H1 (cell line): ENCODE measurements around the gene RAPGEF1. TPM values are rescaled to one million over a fixed set of nuclear protein-coding genes. Genes with fewer than 3 reads are reported as not detected.

Experiments
- ATF3 ChIP-seq: IDR thresholded peaks from 2 replicates; pipeline ENCODE4 v1.6.1; 2011; ENCODE audit warnings: low read depth, mild to moderate bottlenecking, low read length; ENCODE audit not compliant: insufficient read depth
- FOSL1 ChIP-seq: IDR thresholded peaks from 2 replicates; pipeline ENCODE4 v1.6.1; 2011; ENCODE audit warnings: mild to moderate bottlenecking, low read depth, low read length, moderate library complexity; ENCODE audit not compliant: insufficient read depth
- KDM5A ChIP-seq: fragments of 200-600 bp; IDR thresholded peaks from 2 replicates; pipeline ENCODE4 v1.7.1; 2012; ENCODE audit warnings: mild to moderate bottlenecking, low read length, inconsistent platforms, mixed read lengths
- POLR2A ChIP-seq, 2 experiments: IDR thresholded peaks; 1 replicate in 1 of 2; 2 replicates in 1 of 2; pipeline ENCODE4 v1.6.1; 2011; ENCODE audit warnings: low read depth in 2 of 2, low read length in 2 of 2, mild to moderate bottlenecking in 2 of 2; ENCODE audit errors: control extremely low read depth in 1 of 2
- RAD21 ChIP-seq, 2 experiments: IDR thresholded peaks in 1 of 2; conservative IDR thresholded peaks in 1 of 2; 2 replicates each; pipeline ENCODE4 v1.6.1; 2011; ENCODE audit warnings: low read depth in 2 of 2, low read length in 2 of 2, improper control_type of control experiment in 1 of 2, inconsistent platforms in 1 of 2, mild to moderate bottlenecking in 1 of 2, moderate library complexity in 1 of 2
- SIX5 ChIP-seq: IDR thresholded peaks from 2 replicates; pipeline ENCODE4 v1.6.1; 2011; ENCODE audit warnings: mild to moderate bottlenecking, low read depth, low read length
- SP2 ChIP-seq: IDR thresholded peaks from 2 replicates; pipeline ENCODE4 v1.6.1; 2012; ENCODE audit warnings: mild to moderate bottlenecking, low read length, inconsistent platforms
- USF2 ChIP-seq: IDR thresholded peaks from 2 replicates; pipeline ENCODE4 v1.6.1; 2011; ENCODE audit warnings: low read length, improper control_type of control experiment
- polyA plus RNA-seq, 7 experiments: library from polyadenylated mRNA; depleted of rRNA in 3 of 7; stranded (reverse) in 5 of 7; unstranded in 2 of 7; fragments of >200 nt in 5 of 7; fragments of 200-250 nt in 2 of 7; gene quantifications; 1 replicate in 5 of 7; 2 replicates in 1 of 7; 4 replicates in 1 of 7; pipeline versions ENCODE4 v1.2.1 to v1.2.3, GENCODE V29; 2011 to 2013; ENCODE audit warnings: missing spikeins in 2 of 7, mixed read lengths in 2 of 7
- total RNA-seq: library from RNA; stranded (reverse); fragmentation: NEBNext Ultra II Directional; extraction: Animal tissue kit (Norgen Biotek cat#: 25700); gene quantifications from 2 replicates; pipeline ENCODE4 v1.2.1, GENCODE V29; 2021

RAPGEF1 gene
- total and polyA plus RNA-seq, 2 of the 8 experiments (the other 6 are each of a cell fraction or from before 2014, with no cell fraction given), result 29.7 to 78.9 TPM

GRCh38 chr9:131658377-131659129 lies 81.3 kb downstream of the RAPGEF1 start (continued):
- TF ChIP-seq USF2 (no peak), FOSL1 (no peak), RAD21 (IDR thresholded peaks at IDR 0.05 in 1 of 2, conservative IDR thresholded peaks at IDR 0.05 in 1 of 2; ENCODE audit: low read depth in 2 of 2, low read length in 2 of 2) (no peak), KDM5A (no peak), SP2 (no peak), ATF3 (no peak), SIX5 (no peak), POLR2A (IDR thresholded peaks at IDR 0.05; ENCODE audit: control extremely low read depth in 1 of 2, low read depth in 2 of 2, low read length in 2 of 2) (no peak)
